Amniotic stem cell (primary cell): ENCODE data around the gene ANKRD13B.

ENCODE experiments used
- DNase-seq: peaks from one replicate; lab custom pipeline; 2025; lab: John Stamatoyannopoulos, UW

Gene ANKRD13B

DNA sequence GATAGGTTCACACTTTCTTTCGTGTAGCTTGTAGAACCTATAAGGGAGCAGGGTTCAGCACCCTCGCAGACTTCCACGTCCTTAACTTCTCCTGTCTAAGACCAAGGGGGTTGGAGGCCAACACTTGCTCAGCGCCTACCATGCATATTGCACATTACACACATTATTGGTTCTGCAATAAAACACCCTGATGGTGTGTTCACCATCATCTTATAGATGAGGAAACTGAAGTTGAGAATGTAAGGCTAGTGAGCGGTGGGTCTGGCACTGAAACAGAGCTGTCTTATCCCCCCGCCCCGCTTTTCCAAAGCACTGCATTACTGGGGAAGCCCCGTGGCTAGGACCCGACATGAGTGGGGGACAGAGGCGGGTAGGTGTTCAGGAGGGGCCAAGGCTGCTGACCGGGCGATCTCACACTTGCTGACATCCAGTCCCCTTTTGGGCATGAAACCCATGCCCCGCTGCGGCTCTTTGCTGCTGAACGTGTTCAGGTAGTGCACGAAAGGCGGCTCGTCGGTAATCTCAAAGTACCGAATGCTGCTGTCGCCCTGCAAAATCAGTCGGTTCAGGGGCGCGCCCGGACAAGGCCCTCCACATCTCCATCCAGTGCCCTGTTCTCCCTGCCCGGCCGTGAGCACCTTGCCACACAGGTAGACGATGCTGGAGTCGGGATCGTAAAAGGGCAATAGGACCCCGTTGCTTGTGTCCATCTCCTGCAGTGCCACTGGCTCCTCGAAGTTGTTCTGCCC, 23.5 kb downstream of the ANKRD13B start:
- no peak for DNase-seq

DNA sequence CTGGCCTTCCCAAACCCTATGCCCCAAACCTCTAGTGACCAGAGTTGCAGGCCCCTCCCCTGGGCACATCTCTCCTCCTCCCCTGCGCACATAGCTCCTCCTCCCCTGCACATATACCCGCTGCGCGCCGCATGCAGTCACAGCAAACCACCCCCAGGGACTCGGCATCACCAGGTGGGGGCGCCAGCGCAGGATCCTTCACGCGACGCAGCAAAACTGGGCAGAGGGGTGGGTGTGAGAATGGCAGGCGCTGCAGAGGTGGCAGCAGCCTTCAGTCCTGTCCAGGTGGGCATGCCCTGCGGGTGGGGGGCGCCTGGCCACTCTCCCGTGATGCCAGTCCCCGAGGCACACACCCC, 24.2 kb downstream of the ANKRD13B start:
- no peak for DNase-seq

DNA sequence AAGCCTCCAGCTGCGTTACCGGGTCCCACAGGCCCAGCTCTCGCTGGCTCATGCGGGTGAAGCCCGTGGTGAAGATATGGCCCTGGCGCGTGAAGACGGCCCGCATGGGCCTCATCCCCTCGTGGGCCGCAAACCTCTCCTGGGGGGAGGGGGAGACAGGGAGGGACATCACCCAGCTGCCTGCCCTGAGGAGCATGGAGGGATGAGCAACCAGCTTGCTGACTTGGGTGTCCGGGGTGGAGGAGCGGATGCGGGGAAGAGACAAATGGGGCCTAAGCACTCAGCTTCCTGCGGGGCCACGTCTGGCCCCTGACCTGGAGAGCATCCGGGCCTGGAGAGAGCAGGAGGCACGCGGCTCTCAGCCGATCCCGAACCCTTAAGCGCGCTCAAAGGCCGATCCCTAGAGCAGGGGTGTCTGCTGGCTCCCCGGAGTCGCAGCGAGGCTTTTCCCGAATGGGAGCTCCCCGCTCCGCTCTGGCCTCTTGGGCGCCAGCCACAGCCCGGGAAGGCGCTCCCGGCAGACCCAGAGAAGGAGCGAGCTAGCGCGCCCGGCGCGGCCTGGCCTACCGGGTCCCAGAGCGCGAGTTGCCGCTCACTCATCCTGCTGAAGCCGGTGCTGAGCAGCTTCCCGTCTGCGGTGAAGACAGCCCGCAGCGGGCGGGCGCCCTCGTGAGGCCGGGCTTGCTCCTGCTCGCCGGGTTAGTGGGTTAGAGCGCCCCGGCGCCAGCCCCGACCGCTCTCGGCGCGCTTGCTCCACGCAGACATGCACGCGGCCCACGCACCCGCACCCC, 24.7 kb downstream of the ANKRD13B start:
- no peak for DNase-seq

DNA sequence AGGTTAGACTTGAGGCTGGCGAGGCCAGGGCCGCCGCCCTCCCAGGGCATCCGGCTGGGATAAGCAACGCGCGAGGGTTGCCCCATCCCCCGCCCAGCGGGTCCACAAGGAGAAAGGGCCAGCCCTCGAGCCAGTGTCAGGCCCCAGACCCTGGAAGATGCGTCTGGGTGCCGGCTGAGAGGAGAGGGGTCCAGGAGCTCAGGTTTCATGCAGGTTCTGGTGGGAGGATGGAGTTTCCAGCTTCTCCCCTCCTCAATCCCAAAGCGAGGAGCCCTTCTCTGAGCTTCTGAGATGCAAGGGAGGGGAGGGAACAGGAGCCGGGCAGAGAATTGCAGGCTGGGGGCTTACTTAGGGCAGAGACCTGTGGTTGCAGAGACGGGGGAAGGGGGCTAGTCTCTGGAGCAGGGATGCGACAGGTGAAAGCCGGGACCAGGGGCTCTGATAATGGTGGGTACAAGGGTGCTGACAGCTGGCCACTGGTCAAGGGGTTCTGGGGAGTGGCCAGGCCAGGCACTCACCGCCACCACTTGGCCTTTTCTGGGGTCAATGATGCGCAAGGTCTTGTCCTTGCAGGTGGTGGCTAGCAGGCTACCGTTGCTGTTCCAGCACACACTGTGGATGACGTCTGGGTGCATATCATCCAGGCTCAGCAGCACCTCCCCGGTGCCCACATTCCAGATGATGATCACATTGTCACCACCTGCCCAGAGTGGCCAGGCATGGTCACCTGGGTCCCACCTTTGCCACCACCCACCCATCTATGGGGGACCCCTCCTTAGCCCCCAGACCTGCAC, 25.5 kb downstream of the ANKRD13B start:
- DNase-seq, result no peak

DNA sequence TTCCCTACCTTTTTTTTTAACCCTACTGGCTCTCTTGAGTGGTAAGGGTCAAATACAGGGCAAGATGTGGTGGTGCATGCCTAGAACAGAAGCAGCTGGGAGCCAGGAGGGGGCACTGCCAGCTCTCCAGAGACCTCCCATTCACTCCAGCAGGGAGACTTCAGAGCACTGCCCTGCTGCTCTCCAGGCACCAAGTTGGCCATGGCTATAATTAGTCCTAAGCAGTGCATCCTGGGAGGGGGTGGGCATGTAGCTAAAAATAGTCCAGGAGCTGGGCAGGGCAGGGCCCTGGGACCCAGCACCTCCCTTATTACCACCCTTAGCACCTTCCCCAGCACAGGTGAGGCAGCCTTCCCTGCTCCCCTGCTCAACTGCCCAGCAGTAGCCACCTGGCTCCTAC, 26.3 kb downstream of the ANKRD13B start:
- DNase-seq, result no peak

DNA sequence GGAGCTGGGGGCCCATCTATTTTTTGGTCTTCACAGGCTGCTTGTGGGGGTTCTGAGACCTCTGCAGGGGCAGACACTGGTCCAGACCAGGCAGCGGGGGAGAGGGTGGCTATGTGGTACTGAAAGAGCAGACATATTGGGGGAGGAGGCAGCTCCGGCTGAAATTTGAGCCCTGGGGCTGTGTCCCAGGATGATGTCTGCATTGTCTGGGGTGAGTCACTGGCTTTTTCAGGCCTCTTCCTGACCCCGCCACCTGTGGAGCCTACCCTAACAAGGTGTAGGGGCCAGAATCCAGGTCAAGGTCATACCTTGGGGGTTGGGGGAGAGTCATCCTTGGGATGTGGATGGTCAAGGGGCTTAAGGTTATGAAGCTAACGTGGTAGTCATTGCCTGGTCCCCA, 27.3 kb downstream of the ANKRD13B start:
- no peak for DNase-seq

DNA sequence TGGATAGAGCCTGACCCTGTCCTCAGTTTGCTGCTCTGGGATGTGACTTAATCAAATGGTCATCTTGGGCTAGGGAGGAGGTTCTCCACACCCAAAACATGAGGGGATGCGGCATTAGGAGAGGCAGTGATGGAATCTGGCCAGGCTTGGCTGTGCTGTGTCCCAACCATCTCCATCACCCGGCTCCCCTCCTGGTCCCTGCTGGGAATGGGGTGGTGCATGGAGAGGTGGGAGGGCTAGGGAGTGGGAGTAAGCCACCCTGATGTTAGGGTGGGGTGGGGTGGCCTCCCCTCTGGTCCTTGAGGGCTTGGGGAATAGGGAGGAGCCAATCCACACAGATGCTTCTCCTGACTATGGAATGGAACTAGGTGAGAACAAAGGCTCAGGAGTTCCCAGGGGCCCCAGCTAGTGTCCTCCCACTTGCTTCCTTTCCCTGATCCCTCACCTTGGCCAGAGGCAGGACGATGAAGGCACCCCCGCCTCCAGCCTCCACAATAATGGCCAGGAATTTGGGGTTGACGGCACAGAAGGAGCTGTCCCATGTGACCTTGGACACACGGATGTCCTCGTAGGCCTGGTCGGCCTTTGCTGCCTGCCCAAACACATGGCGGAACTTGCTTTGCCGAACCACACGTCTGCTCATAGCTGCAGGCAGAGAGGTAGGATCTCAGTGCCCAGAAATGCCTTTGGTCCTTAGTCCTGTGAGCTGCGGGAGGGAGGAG, 28.0 kb downstream of the ANKRD13B start:
- no peak for DNase-seq

DNA sequence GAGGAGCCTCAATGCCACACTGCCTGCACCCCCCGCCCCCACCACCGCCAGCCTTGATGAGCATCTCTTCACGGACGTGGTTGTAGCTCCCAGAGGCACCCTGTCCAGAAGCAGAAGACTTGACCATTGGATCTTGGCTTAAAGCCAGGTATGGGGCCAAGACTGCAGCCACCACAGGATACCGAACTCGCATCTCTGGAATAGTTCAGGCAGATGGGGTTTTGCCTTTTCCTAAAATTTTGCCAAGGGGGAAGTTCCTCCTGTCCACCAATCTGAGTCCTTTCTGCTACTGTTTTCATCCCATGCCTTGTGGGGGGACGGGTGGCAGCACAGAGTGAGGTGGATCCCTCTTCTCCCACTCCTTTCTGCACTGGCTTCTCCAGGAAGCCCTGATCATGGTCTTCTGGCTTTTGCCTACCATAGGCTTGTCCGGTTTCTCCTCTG, 28.8 kb downstream of the ANKRD13B start:
- DNase-seq, result no peak

DNA sequence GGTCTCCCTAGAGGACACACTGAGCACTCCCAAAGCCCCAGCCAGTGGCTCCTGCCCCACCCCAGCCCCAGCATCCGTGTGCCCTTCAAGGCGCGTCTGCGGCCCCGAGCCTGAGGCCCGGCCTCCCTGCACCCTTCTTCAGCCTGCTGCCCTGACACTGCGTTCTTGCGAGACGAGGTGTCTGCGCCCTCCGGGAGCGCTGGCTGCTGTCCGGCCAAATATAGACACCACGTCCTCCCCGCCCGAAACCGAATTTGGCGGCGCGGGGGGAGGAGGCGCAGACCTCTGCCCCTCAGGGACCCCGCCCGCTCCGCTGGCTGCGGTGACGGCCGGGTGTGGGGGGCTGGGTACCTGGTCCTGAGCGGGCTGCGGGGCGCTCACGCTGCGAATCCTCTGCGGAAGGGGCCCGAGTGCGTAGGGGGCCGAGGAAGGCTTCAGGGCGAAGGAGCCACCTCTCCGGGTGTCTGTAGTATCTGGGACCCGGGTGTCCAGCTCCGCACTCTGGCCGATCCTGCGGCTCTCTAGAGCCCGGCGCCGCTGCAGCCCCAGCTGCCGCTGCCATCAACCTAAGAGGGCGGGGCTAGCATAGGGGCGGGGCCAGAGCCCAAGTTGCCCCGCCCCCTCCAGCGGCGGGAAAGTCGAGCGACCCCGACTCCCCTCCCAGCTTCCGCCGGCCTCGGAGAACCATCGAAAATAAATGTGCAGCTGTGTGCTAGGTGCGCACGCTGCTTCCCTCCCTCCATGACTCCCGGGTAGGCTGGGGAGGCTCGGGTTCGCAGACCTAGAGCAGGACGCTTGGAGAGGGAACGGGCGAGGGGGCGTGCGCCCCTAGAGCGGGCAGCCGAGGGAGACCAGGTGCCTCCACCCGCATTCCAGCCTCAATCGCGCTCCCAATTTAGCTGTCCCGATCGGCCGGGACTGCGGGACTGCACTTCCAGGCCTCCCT, 29.7 kb downstream of the ANKRD13B start, which contains the start of gene CORO6:
TSS of gene CORO6 (minus strand) at position 576 of the 946 bp plus-strand sequence. CDS start 1,491 bp downstream, outside the sequence.
- DNase-seq, result no peak

DNA sequence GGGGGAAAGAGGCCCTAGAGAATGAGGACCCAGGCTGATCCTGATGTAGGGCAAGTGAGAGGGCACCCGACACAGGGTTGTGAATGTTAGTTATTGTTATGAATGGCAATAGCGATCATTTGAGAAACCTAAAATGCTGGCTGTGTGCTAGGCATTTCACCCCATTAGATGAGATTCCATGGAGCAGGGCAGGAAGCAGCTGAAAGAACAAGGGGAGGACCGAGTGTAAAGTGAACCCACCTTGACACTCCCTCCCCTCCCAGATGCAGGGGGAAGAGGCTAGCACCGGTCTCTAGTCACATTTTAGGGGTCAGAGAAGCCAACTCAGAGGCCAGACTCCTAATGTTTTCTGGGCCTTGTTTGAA, 30.3 kb downstream of the ANKRD13B start:
- no peak for DNase-seq

DNA sequence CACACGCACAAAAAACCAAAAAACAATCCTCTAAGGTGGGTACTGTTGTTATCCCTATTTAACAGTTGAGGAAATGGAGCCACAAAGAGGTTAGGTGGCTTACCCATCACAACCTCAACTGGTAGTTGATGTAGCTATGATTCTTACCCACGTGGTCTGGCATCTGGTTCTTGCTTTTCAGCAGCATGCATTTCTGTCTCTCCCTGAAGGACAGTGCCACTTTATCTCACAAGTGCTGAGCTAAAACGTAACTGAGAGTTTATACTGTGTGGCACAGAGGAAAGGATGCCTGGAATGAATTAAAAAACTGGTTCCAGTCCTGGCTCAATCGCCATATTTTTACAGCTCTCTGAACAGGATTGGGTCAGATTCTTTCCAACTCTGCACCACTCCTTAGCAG, 31.7 kb downstream of the ANKRD13B start:
- no peak for DNase-seq

DNA sequence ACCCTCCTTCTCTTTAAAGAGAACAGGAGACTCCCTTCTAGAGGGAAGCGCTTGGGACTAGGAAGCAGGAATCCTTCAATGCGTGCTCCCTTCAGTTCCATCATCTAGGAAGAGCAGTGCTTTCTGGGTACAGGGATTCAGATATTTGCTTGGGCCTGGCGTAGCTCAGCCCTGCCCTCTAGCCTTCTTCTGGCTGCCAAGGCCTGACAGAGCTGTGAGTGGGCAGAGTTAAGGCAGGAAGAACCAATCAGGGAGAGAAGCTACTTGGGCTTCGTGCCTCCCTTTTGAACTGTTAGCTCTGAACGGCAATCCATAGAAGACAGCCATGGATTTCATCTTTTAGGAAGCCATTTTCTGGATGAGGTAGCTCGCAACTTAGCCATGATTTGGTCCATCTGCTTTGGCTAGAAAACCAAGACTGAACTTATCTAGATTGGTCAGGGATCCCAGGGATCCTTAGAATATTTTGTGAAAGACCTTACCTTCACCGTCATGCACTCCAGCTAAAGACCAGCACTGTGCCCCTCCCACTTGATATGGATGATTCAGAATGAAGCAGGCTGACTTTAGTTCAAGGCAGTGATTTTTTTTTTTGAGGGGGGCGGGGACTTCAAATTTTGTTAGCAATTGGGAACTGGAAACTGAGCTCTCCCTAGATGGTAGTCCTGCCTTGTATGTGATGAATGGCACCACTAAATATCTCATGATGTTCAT, 32.3 kb downstream of the ANKRD13B start:
- DNase-seq, result no peak

DNA sequence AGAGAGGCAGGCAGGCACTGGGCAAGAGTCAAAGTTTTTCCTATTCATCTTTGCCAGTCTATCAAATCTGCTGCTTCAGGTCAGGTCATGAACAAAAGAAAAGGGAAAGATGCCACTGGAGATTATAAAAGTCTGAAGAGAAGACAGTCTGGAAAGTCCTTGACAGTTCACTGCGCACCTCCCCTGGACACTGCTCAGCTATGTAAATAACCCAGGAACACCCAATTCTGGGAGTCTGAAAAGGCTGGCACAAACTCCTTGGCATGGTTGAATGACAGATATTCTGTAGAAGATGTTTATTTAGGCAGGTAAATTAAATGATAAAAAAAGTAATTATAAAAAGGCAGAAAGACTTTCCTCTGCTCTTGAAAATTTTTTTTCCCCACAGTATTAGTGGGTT, 35.0 kb downstream of the ANKRD13B start:
- DNase-seq, result no peak

DNA sequence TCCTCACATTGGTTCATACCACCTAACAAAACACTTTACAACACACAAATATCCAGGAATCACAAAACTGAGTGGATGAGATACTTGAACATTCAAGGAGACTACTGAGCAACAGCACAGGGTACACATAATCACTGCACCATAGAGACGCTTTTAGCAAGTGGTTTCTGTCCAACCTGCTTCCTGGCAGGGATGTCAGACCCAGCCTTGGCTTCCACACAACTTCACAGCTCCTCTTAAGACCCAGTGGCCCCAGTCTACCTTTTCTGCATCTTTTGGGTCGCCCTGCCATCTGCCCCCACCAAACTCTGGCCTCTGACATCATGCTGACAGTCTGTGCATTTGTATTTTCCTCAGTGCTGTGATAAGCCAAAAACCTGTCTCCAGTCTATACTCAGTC, 35.7 kb downstream of the ANKRD13B start:
- DNase-seq, result no peak

DNA sequence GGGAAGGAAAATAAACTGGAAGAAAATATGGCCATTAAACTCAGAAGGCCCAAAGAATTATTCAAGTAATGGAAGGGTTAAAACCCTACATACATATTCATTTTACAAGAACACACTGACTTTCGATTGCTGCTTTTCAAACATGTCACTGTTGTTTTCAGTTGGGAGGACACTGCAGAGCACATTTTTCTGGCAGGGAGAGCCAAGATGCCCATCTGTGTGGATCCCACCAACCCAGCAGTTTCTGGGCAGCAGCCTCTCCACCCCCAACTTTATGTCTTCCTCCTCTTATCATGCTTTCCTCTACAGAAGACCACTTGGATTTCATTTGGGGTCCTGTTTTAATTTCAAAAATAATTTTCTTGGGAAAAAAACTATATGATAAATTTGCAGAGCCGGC, 36.9 kb downstream of the ANKRD13B start:
- no peak for DNase-seq

DNA sequence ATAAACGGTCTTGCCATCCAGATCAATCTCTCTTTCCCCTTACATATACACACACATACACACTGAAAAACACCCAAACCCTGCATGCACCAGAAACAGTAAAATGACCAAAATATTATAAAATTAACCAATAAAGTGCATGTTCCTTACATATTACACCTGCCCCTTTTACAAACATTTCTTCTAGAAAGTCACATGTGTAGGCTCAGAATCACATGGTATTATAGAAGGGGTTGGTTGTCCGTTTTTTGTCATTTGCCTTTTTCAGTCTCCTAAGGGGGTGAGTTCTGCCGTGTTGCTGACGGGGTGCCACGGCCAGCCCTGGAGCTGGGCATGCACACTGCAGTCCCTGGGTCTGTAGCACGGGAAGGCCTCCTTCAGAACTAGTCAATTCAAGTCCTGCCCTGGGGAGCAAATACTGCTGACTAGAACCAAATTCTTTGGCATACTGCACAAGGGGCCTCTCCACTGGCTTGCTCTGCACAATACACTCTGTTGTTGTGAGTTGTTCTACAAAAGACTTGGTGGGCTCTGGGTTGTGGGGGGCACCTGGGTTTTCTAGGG, 37.8 kb downstream of the ANKRD13B start:
- DNase-seq, result no peak

DNA sequence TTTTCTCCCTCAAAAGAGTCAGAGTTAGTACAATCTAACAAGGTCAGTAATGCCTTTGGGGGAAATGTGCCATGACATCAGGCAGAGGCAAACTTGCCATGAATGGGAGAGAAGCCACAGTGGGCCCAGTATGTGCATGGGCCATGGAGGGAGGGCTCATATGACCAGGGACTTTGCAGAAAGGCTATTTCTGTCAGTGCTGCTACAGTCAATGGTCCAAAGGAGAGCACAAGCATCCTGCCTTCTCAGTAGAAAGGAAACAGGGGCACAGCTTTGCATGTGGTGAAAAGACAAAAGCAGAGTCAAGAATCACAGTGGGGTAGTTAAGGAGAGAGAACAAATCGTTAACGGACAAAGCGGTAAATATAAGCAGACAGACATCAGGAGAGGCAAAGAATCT, 41.0 kb downstream of the ANKRD13B start:
- no peak for DNase-seq

DNA sequence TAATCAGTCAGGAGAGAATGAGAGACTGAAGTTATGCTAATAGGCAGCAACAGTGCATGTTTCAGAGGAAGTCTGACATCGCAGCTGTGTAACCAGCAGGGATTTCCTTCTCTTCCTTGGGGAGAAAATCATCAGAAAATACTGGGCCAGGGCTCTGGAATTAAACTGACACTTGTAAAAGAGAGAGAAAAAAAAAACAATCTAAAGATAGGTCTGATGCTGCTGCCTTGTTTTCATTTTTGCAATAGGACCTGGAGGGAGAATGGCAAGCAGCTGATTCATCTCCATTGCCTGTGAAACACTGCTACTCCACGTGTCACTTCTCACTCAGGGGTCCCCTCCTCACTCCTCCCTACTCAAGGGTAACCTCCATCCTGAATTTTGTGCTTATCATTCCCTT, 47.5 kb downstream of the ANKRD13B start:
- no peak for DNase-seq

DNA sequence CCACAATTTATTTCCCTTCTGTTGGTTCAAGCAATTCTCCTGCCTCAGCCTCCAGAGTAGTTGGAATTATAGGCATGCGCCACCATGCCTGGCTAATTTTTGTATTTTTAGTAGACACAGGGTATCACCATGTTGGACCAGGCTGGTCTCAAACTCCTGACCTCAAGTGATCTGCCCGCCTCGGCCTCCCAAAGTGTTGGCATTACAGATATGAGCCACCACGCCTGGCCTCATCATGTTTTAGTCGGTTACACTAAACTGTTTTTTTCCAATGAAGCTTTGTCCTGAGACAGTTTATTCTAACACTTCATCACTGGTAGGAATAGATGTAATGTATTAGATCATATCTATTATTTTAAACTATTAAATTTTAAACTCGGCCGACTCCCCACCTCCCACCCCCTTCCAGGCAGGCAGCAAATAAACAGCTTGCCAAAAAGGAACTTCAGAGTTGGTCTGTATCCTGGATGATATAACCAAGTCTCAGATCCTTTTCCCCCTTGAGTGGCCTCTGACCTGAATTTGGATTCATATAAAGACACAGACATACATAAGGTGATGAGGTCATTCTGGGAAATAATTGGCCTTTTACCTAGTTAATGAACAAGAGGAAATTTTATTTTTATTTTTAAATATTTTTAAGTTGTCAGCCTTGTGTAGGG, 48.2 kb downstream of the ANKRD13B start:
- DNase-seq, result no peak
